Endothelial cell of umbilical vein (primary cell): ENCODE results near the gene SPEM1. TPM values are rescaled to one million over a fixed set of nuclear protein-coding genes. Genes with fewer than 3 reads are reported as not detected.

ENCODE experiments used
- BruUV-seq: library from RNA; stranded (reverse); fragments of 400-500 nt; replicated peaks from 2 replicates; lab custom pipeline; 2021; lab: Mats Ljungman, UMichigan
- CTCF ChIA-PET: fragments of 300-600, 350-600 bp; sonication (Branson Sonifier 250); formaldehyde crosslinking; loops from one replicate; lab custom pipeline; 2021; ENCODE audit warnings: antibody characterized with exemption, inconsistent platforms; lab: Charles Lee
- POLR2A ChIA-PET: fragments of 300-600, 350-600 bp; sonication (Branson Sonifier 250); formaldehyde crosslinking; loops from one replicate; lab custom pipeline; 2021; ENCODE audit warnings: antibody characterized with exemption, inconsistent platforms; lab: Charles Lee
- DNase-seq: peaks from one replicate; pipeline ENCODE4 v3.0.0-alpha.2; 2011; ENCODE audit warnings: low read depth, low spot score
- FAIRE-seq: peaks from 2 replicates; lab custom pipeline; 2011; peaks lifted over from hg19 to GRCh38; lab: Jason Lieb, UNC
- H2AFZ ChIP-seq: 2 replicates; pipeline ENCODE4 v1.6.0; 2012; ENCODE audit warnings: low read depth, low read length, control low read depth, inconsistent platforms
- H3K27ac ChIP-seq: 2 replicates; pipeline ENCODE4 v1.5.1; 2011; ENCODE audit warnings: low read depth, mild to moderate bottlenecking, control low read depth, low read length, moderate library complexity; ENCODE audit not compliant: insufficient read depth
- H3K27me3 ChIP-seq, 2 experiments: 2 replicates each; pipeline versions ENCODE4 v1.6.0 to v1.6.1; 2011; ENCODE audit warnings: low read length in 2 of 2, mixed read lengths in 1 of 2; ENCODE audit not compliant: control insufficient read depth in 2 of 2, insufficient read depth in 2 of 2
- H3K36me3 ChIP-seq, 2 experiments: 2 replicates in 1 of 2; 3 replicates in 1 of 2; pipeline ENCODE4 v1.5.1; 2011; ENCODE audit warnings: low read length in 2 of 2, mild to moderate bottlenecking in 1 of 2, moderate library complexity in 1 of 2; ENCODE audit not compliant: control insufficient read depth in 2 of 2, insufficient read depth in 2 of 2; ENCODE audit errors: extremely low read depth in 1 of 2
- H3K4me1 ChIP-seq: 3 replicates; pipeline ENCODE4 v1.5.1; 2011; ENCODE audit warnings: mild to moderate bottlenecking, low read length; ENCODE audit not compliant: control insufficient read depth, insufficient read depth; ENCODE audit errors: extremely low read depth
- H3K4me2 ChIP-seq: 2 replicates; pipeline ENCODE4 v1.6.1; 2011; ENCODE audit warnings: low read length, control low read depth, mixed read lengths; ENCODE audit not compliant: insufficient read depth
- H3K4me3 ChIP-seq, 3 experiments: fragments of 200-600 bp in 1 of 3; sonication (generic), shearing (Covaris generic) in 1 of 3; replicated peaks in 1 of 3; 2 replicates each; pipeline ENCODE4 v1.5.1; 2011 to 2016; ENCODE audit warnings: control low read depth in 3 of 3, low read length in 3 of 3, mild to moderate bottlenecking in 2 of 3, inconsistent platforms in 1 of 3, low read depth in 1 of 3, moderate library complexity in 1 of 3; ENCODE audit not compliant: insufficient read depth in 1 of 3
- H3K79me2 ChIP-seq: 2 replicates; pipeline ENCODE4 v1.6.0; 2012; ENCODE audit warnings: low read length, inconsistent platforms; ENCODE audit not compliant: control insufficient read depth, insufficient read depth
- H3K9ac ChIP-seq: replicated peaks from 2 replicates; pipeline ENCODE3; 2011; ENCODE audit warnings: low read length, control low read depth; ENCODE audit not compliant: insufficient read depth; ENCODE audit errors: extremely low read depth
- H3K9me1 ChIP-seq: replicated peaks from 3 replicates; pipeline ENCODE4 v1.6.0; 2011; ENCODE audit warnings: mild to moderate bottlenecking, low read length; ENCODE audit not compliant: control insufficient read depth, insufficient read depth; ENCODE audit errors: extremely low read depth
- H3K9me3 ChIP-seq: replicated peaks from 2 replicates; pipeline ENCODE4 v1.5.1; 2012; ENCODE audit warnings: low read length, inconsistent platforms; ENCODE audit not compliant: control insufficient read depth, insufficient read depth
- H4K20me1 ChIP-seq: replicated peaks from 2 replicates; pipeline ENCODE3; 2011; ENCODE audit warnings: mild to moderate bottlenecking, low read length; ENCODE audit not compliant: control insufficient read depth, insufficient read depth; ENCODE audit errors: extremely low read depth
- CTCF ChIP-seq, 2 donors: IDR thresholded peaks; 1 replicate in 1 of 2; 2 replicates in 1 of 2; pipeline ENCODE4 v1.5.1; 2011; ENCODE audit warnings: low read length in 2 of 2, mild to moderate bottlenecking in 2 of 2, moderate library complexity in 2 of 2, control low read depth in 1 of 2, inconsistent platforms in 1 of 2, low read depth in 1 of 2; ENCODE audit not compliant: insufficient read depth in 1 of 2; ENCODE audit errors: extremely low read depth in 1 of 2
- EZH2 ChIP-seq: IDR thresholded peaks from 2 replicates; pipeline ENCODE4 v1.6.1; 2012; ENCODE audit warnings: borderline replicate concordance, low read depth, mild to moderate bottlenecking, moderate library complexity, low read length, inconsistent platforms; ENCODE audit not compliant: severe bottlenecking
- FOS ChIP-seq: IDR thresholded peaks from 2 replicates; pipeline ENCODE4 v1.6.1; 2011; ENCODE audit warnings: mild to moderate bottlenecking, low read length, moderate library complexity, borderline replicate concordance; ENCODE audit not compliant: insufficient read depth
- GATA2 ChIP-seq: IDR thresholded peaks from 2 replicates; pipeline ENCODE4 v1.7.0; 2011; ENCODE audit warnings: low read depth, mild to moderate bottlenecking, moderate library complexity, mixed read lengths, low read length; ENCODE audit not compliant: insufficient read length, insufficient read depth
- JUN ChIP-seq: IDR thresholded peaks from 2 replicates; pipeline ENCODE4 v1.6.1; 2011; ENCODE audit warnings: borderline replicate concordance, low read depth; ENCODE audit not compliant: insufficient read length, insufficient read depth
- MAX ChIP-seq: IDR thresholded peaks from 2 replicates; pipeline ENCODE4 v1.6.1; 2011; ENCODE audit not compliant: insufficient read depth, insufficient read length
- MYC ChIP-seq: IDR thresholded peaks from one replicate; pipeline ENCODE4 v1.6.1; 2011; ENCODE audit warnings: mild to moderate bottlenecking, low read depth, low read length
- POLR2A ChIP-seq: IDR thresholded peaks from 2 replicates; pipeline ENCODE4 v1.6.1; 2012; ENCODE audit warnings: low read depth, mild to moderate bottlenecking, control low read depth, low read length
- POLR2AphosphoS5 ChIP-seq: IDR thresholded peaks from 2 replicates; pipeline ENCODE4 v1.6.1; 2012; ENCODE audit warnings: low read depth, mild to moderate bottlenecking, control low read depth, low read length, moderate library complexity; ENCODE audit not compliant: insufficient read depth
- dilution Hi-C: fragments of 300-500 bp; cut with MboI; formaldehyde crosslinking; loops from one replicate; pipeline ENCODE4 v1.15.0; 2019; ENCODE audit warnings: low sequenced_read_pairs; ENCODE audit not compliant: extremely low pct_ligation_motif_present
- intact Hi-C: fragments of 100-400 bp; cut with micrococcal nuclease; formaldehyde crosslinking; loops from one replicate; pipeline ENCODE4 v1.10.0; 2022
- polyA plus RNA-seq, 4 experiments: library from polyadenylated mRNA; depleted of rRNA in 3 of 4; stranded (reverse) in 3 of 4; unstranded in 1 of 4; fragments of >200 nt; gene quantifications; 2 replicates each; pipeline versions ENCODE4 v1.2.1 to v1.2.3, GENCODE V29; 2011 to 2012; ENCODE audit warnings: missing spikeins in 1 of 4
- total RNA-seq: library from RNA; stranded (reverse); gene quantifications from 2 replicates; pipeline ENCODE4 v1.2.3, GENCODE V29; 2021

The SPEM1 gene
- total and polyA plus RNA-seq, 2 donors (not counting 3 experiments of a cell fraction or from before 2014, with no cell fraction given), result not detected

- dilution Hi-C loops, result no loop called here
- no peaks in the 10 kb centered on the region for H3K79me2 ChIP-seq
- H4K20me1 ChIP-seq, result no peaks in the 10 kb centered on the region
- peaks cover 20 to 28% of the 10 kb centered on the region in 2 experiments for H3K27me3 ChIP-seq
- no peaks in the 10 kb centered on the region for H3K9me1 ChIP-seq
- no TSS peak for BruUV-seq
- intact Hi-C loops, result loop anchor here (1.0 to 5.0 kb wide), 5 partner anchors 17 to 250 kb away; partner anchors contain the start of genes CTDNEP1, ELP5, SENP3 and TP53
- H3K36me3 ChIP-seq, result no peaks in the 10 kb centered on the region
- FAIRE-seq, result no peak
- peaks cover 23% of the 10 kb centered on the region for H3K4me1 ChIP-seq
- H3K4me3 ChIP-seq, result no peak overlapping the region
- ChIA-PET POLR2A (interaction anchor here (0.8 to 1.7 kb wide), 4 partner anchors 8 to 47 kb away, joined by 3 to 8 read pairs (median 5); partner anchors contain the start of genes POLR2A and TMEM256), CTCF (interaction anchor here (0.9 to 4.4 kb wide), 35 partner anchors 8 to 392 kb away, joined by 3 to 70 read pairs (median 7); partner anchors contain the start of genes CHRNB1, MPDU1, NLGN2 and PLSCR3)
- H3K27ac ChIP-seq, result no peak overlapping the region
- peak overlapping the region; percentile 44 for H3K4me2 ChIP-seq
- no peak overlapping the region for H3K9ac ChIP-seq
- no peaks in the 10 kb centered on the region for H3K9me3 ChIP-seq
- no peak for DNase-seq
- no peak overlapping the region for H2AFZ ChIP-seq
- TF ChIP-seq FOS, result no peak
- TF ChIP-seq MAX, result no peak
- TF ChIP-seq POLR2A, result no peak
- TF ChIP-seq POLR2AphosphoS5, result no peak
- no peak for TF ChIP-seq JUN
- TF ChIP-seq MYC, result no peak
- TF ChIP-seq EZH2, result no peak
- TF ChIP-seq CTCF (IDR thresholded peaks at IDR 0.05; ENCODE audit: extremely low read depth in 1 of 2, insufficient read depth in 1 of 2, low read depth in 1 of 2, low read length in 2 of 2), result no peak
- no peak for TF ChIP-seq GATA2
Observed at GRCh38 chr17:7437369-7437863, 17.3 kb downstream of the SPEM1 start.
